Astrocyte (in vitro differentiated cells and primary cell): ENCODE results near the gene PCDHGA2. TPM values are rescaled to one million over a fixed set of nuclear protein-coding genes. Genes with fewer than 3 reads are reported as not detected.

ENCODE experiments used
- DNase-seq: peaks from one replicate; pipeline ENCODE4 v3.0.0-alpha.2; 2010; ENCODE audit warnings: low read depth
- FAIRE-seq: peaks from 2 replicates; lab custom pipeline; 2011; peaks lifted over from hg19 to GRCh38; lab: Jason Lieb, UNC
- H2AFZ ChIP-seq: 2 replicates; pipeline ENCODE4 v1.6.0; 2012; ENCODE audit warnings: low read depth, low read length, inconsistent platforms
- H3K27ac ChIP-seq: 2 replicates; pipeline ENCODE4 v1.5.1; 2011; ENCODE audit warnings: low read depth, low read length, inconsistent platforms
- H3K27me3 ChIP-seq: 2 replicates; pipeline ENCODE4 v1.6.0; 2011; ENCODE audit warnings: low read length, inconsistent platforms; ENCODE audit not compliant: insufficient read depth
- H3K36me3 ChIP-seq: 2 replicates; pipeline ENCODE4 v1.5.1; 2011; ENCODE audit warnings: low read length, inconsistent platforms; ENCODE audit not compliant: insufficient read depth
- H3K4me1 ChIP-seq: 2 replicates; pipeline ENCODE4 v1.5.1; 2011; ENCODE audit warnings: low read length, inconsistent platforms; ENCODE audit not compliant: insufficient read depth
- H3K4me2 ChIP-seq: 2 replicates; pipeline ENCODE4 v1.6.0; 2012; ENCODE audit warnings: low read length, inconsistent platforms
- H3K4me3 ChIP-seq: 2 replicates; pipeline ENCODE4 v1.5.1; 2011; ENCODE audit warnings: low read depth, mild to moderate bottlenecking, low read length, inconsistent platforms; ENCODE audit not compliant: insufficient read depth
- H3K79me2 ChIP-seq: 2 replicates; pipeline ENCODE4 v1.6.0; 2012; ENCODE audit warnings: mild to moderate bottlenecking, low read length, inconsistent platforms; ENCODE audit not compliant: insufficient read depth
- H3K9ac ChIP-seq: 2 replicates; pipeline ENCODE4 v1.6.0; 2012; ENCODE audit warnings: mild to moderate bottlenecking, low read length, inconsistent platforms
- H3K9me3 ChIP-seq: 2 replicates; pipeline ENCODE4 v1.5.1; 2012; ENCODE audit warnings: low read depth, mild to moderate bottlenecking, low read length, inconsistent platforms; ENCODE audit not compliant: insufficient read depth
- H4K20me1 ChIP-seq: 2 replicates; pipeline ENCODE4 v1.6.0; 2012; ENCODE audit warnings: low read length, inconsistent platforms; ENCODE audit not compliant: insufficient read depth
- H3K27ac Mint-ChIP-seq: one replicate; pipeline ENCODE4 v1.8.0; 2021; ENCODE audit warnings: mild to moderate bottlenecking, mixed read lengths; ENCODE audit not compliant: unreplicated experiment
- H3K27me3 Mint-ChIP-seq: one replicate; pipeline ENCODE4 v1.8.0; 2021; ENCODE audit warnings: low read depth, mixed read lengths; ENCODE audit not compliant: unreplicated experiment
- H3K36me3 Mint-ChIP-seq: one replicate; pipeline ENCODE4 v1.8.0; 2021; ENCODE audit warnings: low read depth, mixed read lengths; ENCODE audit not compliant: unreplicated experiment
- H3K4me1 Mint-ChIP-seq: one replicate; pipeline ENCODE4 v1.8.0; 2021; ENCODE audit warnings: low read depth, mixed read lengths; ENCODE audit not compliant: unreplicated experiment
- H3K4me3 Mint-ChIP-seq: one replicate; pipeline ENCODE4 v1.8.0; 2021; ENCODE audit warnings: mild to moderate bottlenecking, moderate library complexity, mixed read lengths; ENCODE audit not compliant: unreplicated experiment
- H3K9me3 Mint-ChIP-seq: one replicate; pipeline ENCODE4 v1.8.0; 2021; ENCODE audit warnings: mild to moderate bottlenecking, mixed read lengths; ENCODE audit not compliant: unreplicated experiment
- EZH2 ChIP-seq: IDR thresholded peaks from 2 replicates; pipeline ENCODE4 v1.6.1; 2012; ENCODE audit warnings: mild to moderate bottlenecking, low read length, inconsistent platforms; ENCODE audit not compliant: insufficient read depth
- total RNA-seq: library from RNA; stranded (reverse); gene quantifications from 2 replicates; pipeline ENCODE4 v1.2.1, GENCODE V29; 2021
- TF ChIP-seq, protein P1 (sequence below): IDR thresholded peaks from 2 replicates; pipeline ENCODE4 v1.5.1; 2011; ENCODE audit warnings: low read depth, mild to moderate bottlenecking, inconsistent platforms, low read length, moderate library complexity; ENCODE audit not compliant: insufficient read depth

PCDHGA2 gene
- total RNA-seq, 1 donor from 2014 or later = 0.14 TPM

DNA sequence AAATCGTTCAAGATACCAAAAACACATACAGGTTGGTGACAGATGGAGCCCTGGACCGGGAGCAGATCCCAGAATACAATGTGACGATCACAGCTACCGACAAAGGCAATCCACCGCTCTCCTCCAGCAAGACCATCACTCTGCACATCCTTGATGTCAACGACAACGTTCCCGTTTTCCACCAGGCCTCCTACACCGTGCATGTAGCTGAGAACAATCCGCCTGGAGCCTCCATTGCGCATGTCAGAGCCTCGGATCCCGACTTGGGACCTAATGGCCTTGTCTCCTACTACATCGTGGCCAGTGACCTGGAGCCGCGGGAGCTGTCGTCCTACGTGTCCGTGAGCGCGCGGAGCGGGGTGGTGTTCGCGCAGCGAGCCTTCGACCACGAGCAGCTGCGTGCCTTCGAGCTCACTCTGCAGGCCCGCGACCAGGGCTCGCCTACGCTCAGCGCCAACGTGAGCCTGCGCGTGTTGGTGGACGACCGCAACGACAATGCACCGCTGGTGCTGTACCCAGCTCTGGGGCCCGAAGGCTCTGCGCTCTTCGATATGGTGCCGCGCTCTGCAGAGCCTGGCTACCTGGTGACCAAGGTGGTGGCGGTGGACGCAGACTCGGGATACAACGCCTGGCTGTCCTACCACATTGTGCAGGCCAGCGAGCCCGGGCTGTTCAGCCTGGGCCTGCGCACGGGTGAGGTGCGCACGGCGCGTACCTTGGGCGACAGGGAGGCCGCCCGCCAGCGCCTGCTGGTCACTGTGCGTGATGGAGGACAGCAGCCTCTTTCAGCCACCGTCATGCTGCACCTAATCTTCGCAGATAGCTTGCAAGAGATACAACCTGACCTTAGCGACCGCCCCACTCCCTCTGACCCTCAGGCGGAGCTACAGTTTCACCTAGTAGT is 33.3 kb downstream of the PCDHGA2 start:
- H3K9me3 Mint-ChIP-seq = peaks cover 25% of the 10 kb centered on the region
- H3K27ac ChIP-seq = no peak overlapping the region
- H3K4me3 Mint-ChIP-seq = no peak overlapping the region
- H4K20me1 ChIP-seq = no peaks in the 10 kb centered on the region
- no peak overlapping the region for H2AFZ ChIP-seq
- no peaks in the 10 kb centered on the region for H3K79me2 ChIP-seq
- no peak overlapping the region for H3K27ac Mint-ChIP-seq
- no peaks in the 10 kb centered on the region for H3K27me3 Mint-ChIP-seq
- DNase-seq (no peak), FAIRE-seq (no peak)
- H3K36me3 ChIP-seq = no peaks in the 10 kb centered on the region
- peaks cover 7% of the 10 kb centered on the region for H3K36me3 Mint-ChIP-seq
- no peak overlapping the region for H3K9ac ChIP-seq
- H3K4me1 Mint-ChIP-seq = no peaks in the 10 kb centered on the region
- no peaks in the 10 kb centered on the region for H3K4me1 ChIP-seq
- H3K4me2 ChIP-seq = no peak overlapping the region
- no peak overlapping the region for H3K4me3 ChIP-seq
- TF ChIP-seq, protein P1, sequence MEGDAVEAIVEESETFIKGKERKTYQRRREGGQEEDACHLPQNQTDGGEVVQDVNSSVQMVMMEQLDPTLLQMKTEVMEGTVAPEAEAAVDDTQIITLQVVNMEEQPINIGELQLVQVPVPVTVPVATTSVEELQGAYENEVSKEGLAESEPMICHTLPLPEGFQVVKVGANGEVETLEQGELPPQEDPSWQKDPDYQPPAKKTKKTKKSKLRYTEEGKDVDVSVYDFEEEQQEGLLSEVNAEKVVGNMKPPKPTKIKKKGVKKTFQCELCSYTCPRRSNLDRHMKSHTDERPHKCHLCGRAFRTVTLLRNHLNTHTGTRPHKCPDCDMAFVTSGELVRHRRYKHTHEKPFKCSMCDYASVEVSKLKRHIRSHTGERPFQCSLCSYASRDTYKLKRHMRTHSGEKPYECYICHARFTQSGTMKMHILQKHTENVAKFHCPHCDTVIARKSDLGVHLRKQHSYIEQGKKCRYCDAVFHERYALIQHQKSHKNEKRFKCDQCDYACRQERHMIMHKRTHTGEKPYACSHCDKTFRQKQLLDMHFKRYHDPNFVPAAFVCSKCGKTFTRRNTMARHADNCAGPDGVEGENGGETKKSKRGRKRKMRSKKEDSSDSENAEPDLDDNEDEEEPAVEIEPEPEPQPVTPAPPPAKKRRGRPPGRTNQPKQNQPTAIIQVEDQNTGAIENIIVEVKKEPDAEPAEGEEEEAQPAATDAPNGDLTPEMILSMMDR = no peak
- TF ChIP-seq EZH2 = no peak
- no peaks in the 10 kb centered on the region for H3K27me3 ChIP-seq
- peaks cover 50% of the 10 kb centered on the region for H3K9me3 ChIP-seq

DNA sequence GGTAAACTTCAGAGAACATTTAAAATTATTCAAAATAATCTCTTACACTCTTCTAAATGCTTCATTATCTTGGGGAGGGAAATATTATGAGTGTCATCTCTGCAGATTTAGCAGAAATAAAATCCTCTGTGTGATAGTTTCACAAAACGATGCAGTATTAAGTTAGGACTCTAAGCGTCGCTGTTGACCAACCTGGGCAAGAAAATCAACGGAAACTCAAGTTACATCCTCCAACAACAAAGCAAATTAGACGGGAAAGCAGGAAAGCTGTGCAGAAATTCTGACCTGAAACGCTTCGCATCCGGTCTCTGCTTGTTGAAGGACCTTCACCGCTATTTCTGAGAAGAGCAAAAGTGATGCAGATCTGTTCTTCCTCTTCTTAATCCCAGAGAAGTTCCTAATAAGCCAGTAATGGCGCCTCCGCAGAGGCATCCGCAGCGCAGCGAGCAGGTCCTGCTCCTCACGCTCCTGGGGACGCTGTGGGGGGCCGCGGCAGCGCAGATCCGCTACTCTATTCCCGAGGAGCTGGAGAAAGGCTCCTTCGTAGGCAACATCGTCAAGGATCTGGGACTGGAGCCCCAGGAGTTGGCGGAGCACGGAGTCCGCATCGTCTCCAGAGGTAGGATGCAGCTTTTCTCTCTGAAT is 35.2 kb downstream of the PCDHGA2 start, which contains the start of gene PCDHGA6:
Gene PCDHGA6, plus strand, starts transcription at position 219 of the 645 bp plus-strand sequence. Its CDS starts 193 bp downstream, at position 412.
- Mint-ChIP-seq H3K36me3 (peaks cover 7% of the 10 kb centered on the region), H3K27me3 (no peaks in the 10 kb centered on the region), H3K27ac (no peak within 1 kb of the TSS), H3K9me3 (peaks cover 31% of the 10 kb centered on the region), H3K4me1 (no peaks in the 10 kb centered on the region), H3K4me3 (no peak within 1 kb of the TSS)
- Histone ChIP-seq H3K79me2 (no peaks in the 10 kb centered on the region), H3K27ac (no peak within 1 kb of the TSS), H3K27me3 (no peaks in the 10 kb centered on the region), H3K36me3 (no peaks in the 10 kb centered on the region), H3K4me1 (no peaks in the 10 kb centered on the region), H3K4me2 (peak within 1 kb of the TSS; percentile 72), H2AFZ (peak within 1 kb of the TSS; percentile 76), H3K4me3 (peak within 1 kb of the TSS; percentile 49), H4K20me1 (no peaks in the 10 kb centered on the region), H3K9me3 (peaks cover 52% of the 10 kb centered on the region), H3K9ac (peak within 1 kb of the TSS; percentile 22)
- FAIRE-seq (no peak), DNase-seq (peak; percentile 6)
- TF ChIP-seq, protein P1 = peak; percentile 49
- no peak for TF ChIP-seq EZH2
